GM21526 (cell line): ENCODE measurements around the gene NEMF.
"Not testable (repeated sequence)": the region's sequence is repeated elsewhere in the genome, so short reads cannot be mapped to it uniquely, and the experiment has no call there.

Experiments used
- ATAC-seq: cut with Tn5 transposase; IDR thresholded peaks from one replicate; pipeline ENCODE4 v1.9.1; 2021; ENCODE audit warnings: moderate library complexity; ENCODE audit not compliant: unreplicated experiment, low FRiP score

The NEMF gene

DNA sequence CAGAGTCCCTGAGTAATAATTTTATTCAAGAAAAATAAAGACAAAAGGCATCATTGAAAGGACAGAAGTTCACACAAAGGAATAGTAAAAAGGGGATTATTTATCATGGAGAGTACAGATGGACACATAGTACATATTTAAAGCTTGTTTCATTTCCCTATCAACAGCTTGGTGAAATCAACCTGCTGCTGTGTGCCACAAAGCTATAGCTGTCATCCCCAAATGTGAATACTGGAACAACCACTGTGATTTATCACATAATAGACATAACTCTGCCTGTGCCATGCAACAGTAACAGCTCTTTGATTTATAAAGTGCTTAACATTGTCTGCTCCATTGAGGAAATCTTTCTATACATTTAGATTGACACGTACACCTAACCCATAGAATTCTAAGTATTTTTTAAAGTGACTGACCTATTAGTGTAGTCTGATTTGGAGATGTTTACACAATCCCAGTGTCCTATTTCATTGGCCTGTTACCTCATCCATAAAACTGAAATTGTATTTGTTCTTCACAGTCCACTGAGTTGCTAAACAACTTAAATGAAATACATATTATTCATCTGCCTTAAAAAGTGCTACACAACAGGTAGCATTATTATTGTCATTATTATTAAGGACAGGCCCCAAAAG, 3.3 kb downstream of the NEMF start:
- ATAC-seq: no peak

DNA sequence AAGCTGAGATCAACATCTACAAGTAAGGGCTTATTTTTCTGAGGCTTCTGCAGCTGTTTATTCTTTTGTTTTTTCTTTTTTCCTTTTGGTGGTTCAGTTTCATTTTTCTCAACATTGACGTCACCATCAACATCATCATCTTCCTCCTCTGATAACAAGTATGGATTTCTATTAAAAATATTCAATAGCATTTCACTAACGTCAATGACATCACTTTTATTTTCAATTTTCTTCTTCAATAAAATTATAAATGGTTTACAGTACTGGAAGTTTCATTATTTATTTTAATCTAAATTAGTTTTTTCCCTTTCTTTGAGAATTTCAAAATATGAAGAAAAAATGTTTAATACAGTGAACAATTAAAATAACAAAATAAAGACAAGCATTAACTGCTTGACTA, 23.9 kb downstream of the NEMF start:
- ATAC-seq: no peak

DNA sequence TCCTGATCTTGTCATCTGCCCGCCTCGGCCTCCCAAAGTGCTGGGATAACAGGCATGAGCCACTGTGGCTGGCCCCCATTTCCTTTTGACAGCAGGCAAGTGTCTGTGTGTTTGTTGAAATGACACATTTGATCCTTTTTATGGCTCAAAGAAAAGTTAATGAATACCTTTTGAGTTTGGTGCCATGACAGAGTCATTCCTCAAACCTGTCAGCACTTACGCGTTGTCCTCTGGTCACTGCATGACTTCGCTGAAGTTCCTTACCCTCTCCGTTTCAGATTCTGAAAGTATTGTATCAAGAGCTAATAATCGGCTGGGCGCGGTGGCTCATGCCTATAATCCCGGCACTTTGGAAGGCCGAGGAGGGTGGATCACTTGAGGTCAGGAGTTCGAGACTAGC, 32.4 kb downstream of the NEMF start:
- no peak for ATAC-seq

DNA sequence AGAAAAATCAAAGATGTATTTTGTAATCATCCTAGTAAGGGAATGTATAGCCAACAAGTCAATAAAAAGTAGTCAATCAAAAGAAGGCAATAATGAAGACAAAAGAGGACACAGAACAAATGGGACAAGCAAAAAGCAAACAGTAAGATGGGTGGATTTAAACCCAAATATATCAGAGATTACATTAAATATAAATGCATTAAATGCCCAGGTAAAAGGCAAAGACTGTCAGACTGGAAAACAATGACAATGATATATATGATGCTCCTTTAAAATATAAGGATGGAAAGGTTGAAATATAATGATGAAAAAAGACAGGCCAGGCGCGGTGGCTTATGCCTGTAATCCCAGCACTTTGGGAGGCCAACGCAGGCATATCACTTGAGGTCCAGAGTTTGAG, 35.7 kb downstream of the NEMF start:
- no peak for ATAC-seq

DNA sequence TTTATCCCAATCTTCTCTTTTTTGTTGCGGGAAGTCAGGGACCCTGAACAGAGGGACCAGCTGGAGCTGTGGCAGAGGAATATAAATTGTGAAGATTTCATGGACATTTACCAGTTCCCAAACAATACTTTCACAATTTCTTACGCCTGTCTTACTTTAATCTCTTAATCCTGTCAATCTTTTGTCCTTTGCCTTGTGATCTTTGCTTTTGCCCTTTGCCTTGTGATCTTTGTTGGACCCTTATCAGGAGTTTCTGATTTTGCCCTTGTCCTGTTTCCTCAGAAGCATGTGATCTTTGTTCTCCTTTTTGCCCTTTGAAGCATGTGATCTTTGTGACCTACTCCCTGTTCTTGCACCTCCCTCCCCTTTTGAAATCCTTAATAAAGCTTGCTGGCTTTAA, 36.5 kb downstream of the NEMF start:
- not testable (repeated sequence) for ATAC-seq

DNA sequence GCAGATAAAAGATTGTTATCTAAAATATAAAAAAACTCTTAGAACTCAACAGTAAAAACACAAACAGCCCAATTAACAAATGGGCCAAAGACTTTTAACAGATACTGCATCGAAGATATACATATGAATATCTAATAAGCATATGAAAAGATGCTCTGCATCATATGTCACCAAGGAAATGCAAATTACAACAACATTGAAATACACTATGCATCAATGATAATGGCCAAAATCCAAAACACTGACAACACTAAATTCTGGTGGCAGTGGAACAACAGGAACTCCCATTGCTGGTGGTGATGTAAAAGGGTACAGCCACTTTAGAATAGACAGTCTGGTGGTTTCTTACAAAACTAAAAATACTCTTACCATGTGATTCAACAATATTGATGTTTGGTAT, 43.8 kb downstream of the NEMF start:
- ATAC-seq: no peak

DNA sequence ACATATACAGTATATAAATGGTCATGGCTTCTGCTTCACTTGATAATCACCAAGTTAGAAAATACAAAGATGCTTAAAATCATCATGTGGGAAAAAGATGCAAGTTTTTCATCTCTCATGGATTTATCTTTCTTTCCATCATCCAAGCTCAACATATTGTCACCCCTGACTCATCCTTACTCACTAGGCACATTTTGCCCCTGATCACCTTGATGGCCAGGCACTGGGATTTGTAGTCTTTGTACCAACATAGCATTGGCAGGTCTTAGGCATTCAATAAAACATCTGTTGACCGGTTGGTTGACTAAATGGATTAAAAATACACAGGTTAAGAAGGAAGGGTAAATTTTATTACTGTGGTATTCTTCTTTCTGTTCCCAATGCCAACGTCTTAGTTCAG, 56.6 kb downstream of the NEMF start:
- no peak for ATAC-seq

DNA sequence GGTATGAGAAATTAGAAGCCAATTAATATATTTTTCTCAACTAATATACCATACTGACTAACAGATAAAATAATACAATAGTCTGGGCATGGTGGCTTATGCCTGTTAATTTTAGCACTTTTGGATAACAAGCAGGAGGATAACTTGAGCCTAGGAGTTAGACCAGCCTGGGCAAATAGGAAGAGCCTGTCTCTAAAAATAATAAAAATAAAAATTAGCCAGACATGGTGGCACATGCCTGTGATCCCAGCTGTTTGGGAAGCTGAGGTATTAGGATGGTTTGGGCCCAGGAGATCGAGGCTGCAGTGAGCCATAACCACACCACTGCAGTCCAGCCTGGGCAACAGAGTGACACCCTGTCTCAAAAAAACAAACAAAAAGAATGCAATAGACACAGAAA, 60.0 kb downstream of the NEMF start:
- no peak for ATAC-seq

DNA sequence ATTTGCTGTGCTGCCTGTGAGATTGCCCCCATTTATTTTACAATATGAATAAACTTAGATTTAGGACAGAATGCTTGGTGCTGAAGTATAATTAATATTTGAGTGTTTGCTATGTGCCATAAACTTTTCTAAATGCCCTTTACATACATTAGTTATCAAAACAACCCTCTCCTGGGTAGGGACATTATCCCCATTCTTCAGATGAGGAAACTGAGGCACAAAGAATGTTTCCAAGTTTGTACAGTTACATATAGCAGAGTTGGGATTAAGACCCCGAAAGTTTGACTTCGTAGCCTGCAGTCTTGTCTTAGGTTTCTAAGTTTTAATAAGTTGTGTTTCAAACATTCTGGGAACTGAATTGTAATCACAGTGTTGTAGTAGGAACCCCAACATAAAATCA, 66.3 kb downstream of the NEMF start:
- ATAC-seq: no peak

DNA sequence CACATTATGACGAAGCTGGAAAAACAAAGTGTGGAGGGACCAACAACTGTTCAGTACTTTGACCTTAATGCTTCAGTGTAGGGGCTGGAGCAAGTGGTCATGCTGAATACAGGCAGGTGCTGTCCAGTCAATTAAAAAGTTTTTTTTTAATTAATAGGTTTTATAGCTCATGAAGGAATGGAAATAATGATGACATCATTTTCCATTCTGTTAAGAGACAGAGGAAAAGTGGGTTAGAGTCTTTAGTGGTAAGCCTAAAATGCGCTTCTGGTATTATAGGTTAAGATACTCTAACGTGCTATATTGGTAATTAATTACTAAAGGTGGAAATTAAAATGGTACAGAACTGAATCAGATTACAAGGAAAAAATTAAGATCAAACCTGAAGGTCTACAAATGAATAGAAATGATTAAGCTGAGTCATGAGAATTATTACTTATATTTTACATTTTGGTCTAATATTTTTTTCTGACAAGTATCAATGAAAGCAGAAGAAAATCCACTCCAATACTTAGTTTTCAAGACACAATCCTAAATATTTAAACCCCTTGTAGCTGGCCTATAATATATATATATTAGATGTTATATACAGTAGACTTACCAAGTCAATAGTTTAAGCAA, 69.1 kb downstream of the NEMF start:
- no peak for ATAC-seq

DNA sequence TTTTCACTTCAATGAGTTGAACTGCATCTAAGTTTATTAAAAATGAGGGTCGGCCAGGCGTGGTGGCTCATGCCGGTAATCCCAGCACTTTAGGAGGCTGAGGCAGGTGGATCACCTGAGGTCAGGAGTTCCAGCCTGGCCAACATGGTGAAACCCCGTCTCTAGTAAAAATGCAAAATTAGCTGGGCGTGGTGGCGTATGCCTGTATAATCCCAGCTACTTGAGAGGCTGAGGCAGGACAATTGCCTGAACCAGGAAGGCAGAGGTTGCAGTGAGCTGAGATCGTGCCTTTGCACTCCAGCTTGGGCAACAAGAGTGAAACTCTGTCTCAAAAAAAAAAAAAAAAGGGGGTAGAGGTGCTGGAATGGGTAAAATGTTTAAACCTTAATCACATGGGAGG, 71.5 kb downstream of the NEMF start:
- ATAC-seq: not testable (repeated sequence)

DNA sequence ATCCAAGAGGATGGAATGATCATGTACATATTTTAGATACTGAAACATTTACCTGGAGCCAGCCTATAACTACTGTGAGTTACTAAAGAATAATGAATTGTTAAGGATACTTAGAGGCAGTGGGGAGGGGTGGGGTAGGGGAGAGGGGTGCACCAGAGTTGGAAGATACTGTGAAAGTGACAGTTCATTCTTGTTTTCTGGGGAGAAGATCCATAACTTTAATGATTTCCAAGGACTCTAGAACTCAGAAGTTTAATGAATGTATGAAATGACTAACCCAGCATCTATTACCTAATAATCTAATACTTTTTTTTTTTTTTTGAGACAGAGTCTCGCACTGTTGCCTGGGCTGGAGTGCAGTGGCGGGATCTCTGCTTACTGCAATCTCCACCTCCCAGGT, 74.2 kb downstream of the NEMF start:
- no peak for ATAC-seq

DNA sequence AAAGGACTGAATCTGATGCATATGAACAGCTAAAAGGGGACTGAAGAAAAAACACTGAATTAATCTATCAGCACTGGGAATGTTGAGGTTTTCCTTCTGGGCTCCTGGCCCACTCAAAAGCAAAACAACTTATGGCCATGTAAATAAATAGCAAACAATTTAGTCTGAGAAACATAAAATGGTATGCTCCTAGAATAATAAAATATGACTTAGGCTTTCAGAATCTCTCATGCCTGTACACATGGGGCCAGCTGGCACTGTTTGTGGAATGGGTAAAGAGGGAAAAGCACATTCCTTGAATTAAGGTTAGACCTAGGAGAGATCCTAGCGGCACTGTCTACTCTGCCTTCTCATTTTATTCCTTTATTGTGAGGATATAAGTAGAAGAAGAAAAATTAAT, 78.5 kb downstream of the NEMF start:
- ATAC-seq: no peak

DNA sequence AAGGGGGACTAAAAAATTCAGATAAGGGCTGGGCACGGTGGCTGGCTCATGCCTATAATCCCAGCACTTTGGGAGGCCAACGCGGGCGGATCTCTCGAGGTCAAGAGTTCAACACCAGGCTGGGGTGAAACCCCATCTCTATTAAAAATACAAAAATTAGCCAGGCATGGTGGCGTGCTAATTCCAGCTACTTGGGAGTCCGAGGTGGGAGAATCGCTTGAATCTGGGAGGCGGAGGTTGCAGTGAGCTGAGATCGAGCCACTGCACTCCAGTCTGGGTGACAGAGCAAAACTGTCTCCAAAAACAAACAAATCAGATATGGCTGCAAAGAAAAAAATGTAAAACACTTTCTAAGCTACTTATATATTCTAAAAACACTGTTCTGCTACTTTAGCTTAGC, 80.9 kb downstream of the NEMF start:
- ATAC-seq: not testable (repeated sequence)

DNA sequence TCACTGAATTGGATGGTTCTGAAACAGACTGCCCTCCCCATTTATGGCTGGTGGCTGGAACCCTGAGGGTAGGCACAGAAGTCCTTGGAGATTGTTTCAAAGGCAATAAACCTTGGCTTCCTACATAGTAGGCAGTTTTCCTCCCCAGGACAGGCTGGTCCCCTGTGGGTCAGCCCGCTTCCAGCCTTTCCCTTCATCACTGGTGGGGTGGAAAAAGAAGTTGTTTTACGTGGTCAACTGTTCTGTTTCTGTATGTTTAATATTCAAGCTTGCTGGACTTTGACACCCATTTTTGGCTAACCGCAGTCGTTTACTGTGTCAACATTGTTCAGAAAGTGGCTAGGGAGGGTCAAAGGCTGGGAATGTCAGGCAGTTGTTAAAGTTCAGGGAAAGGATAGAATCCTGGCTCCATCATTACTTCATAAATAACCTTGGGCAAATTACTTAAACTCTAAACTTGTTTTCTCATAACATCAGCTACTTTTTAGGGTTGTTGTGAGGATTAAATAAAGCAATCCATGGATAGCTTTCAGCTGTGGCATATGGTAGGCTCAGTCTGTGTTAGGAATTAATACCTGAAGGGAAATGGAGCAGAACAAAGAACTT, 82.3 kb downstream of the NEMF start:
- ATAC-seq: no peak

DNA sequence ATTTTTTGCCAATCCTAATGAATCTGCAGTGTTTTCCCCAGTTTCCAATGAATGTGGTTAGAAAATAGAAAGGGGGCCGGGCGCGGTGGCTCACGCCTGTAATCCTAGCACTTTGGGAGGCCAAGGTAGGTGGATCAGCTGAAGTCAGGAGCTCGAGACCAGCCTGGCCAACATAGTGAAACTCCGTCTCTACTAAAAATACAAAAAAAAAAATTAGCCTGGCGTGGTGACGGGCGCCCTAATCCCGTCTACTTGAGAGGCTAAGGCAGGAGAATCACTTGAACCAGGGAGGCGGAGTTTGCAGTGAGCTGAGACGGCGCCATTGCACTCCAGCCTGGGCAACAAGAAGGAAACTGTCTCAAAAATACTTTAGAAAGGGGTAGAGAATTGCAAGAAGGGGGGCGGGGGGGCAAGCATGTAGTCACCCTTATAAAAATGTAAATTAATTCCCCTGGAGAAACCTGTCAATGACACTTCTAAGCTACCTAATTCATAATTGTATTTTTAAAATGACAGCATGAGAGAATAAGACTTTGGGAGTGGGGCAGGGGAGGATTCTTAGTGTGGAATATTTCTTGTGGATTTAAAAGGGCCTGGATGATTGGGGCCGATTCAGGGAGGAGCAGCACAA, 82.9 kb downstream of the NEMF start:
- ATAC-seq: no peak

DNA sequence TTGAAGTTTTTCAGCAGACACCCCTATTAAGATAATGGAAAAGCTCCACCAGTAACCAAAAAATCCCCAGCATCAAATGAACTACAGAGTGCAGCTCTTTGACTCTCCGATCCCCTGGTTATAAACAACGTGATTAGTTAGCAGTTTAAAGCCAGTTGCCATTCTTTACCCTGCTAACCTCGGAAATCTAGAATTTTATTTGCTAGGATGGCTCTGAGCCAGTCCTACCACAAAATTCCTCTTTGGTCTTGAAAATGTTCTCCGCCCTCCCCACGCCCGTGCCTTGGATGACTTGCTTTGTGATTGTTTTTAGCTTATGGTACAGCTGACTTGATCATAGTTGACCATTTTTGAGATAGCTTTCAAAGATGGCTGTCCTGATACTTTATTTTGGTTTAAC, 83.4 kb downstream of the NEMF start:
- no peak for ATAC-seq

DNA sequence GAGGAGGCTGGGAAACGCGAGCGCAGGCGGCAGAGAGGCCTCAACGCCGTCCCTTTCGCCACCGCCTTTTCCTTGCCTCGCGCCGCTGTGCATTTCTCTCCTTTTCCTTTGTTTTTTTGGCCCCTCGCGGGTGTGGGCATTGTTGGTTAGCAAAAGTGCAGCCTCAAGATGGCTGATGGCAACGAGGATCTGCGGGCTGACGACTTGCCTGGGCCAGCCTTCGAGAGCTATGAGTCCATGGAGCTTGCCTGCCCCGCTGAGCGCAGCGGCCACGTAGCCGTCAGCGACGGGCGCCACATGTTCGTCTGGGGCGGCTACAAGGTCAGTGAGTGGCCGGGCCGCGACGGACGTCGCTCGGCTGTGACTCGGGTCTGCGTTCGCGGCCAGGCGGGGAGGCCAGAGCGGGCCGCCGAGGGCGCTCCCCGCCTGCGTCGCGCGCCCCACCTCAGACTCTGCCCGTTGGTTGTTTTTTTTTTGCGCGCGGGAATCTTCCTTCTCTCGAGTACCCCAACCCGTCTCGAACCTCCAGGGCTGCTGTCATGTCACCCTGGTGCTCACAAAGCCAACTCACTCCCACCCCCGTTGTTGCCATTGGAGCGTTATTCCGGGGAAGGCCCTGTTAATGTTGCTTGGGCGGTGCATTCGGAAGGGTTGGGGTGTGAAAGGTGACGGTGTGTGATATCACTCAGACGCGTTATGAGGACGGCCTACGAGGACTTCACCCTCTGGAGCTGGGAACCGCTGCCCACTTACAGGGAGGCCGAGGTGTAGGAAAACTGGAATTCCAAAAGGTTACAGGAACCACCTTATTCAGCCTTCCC, 84.1 kb downstream of the NEMF start:
- peak; percentile 33 for ATAC-seq

DNA sequence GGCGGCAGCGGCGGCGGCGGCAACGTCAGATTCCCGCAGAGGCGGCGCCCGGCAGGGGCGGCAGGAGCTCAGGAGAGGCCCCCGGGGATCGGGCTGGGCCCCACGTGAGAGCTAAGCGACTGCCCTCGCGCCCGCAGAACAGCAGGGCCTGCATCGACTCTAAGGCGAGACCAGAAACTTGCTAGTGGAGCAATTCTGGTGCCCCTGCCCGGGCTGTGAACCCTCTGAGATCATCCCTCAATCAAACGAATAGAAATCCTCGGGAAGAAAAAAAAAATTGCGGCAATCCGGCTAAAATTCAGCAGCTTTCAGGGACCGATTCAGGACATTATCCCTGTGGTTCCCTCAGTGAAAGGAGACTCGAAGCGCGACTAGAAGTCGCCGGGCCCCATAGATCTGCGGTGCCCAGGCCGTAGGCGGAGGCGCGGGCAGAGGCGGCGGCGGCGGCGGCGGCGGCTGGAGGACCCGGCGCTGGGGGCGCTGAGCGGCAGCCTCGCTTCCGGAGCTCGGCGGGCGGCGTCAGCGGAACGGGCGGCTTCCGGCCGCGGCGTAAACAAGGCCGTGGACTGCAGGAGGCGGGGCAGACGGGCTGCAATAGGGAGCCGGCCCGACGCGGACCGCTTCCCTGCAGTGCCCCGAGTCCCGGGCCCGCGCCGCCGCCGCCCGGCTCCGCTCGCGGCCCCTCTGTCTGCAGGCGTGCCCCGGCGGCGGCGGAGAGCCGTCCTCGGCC, 84.9 kb downstream of the NEMF start, which contains the start of gene KLHDC2:
KLHDC2 (plus strand) TSS at position 583 of the 730 bp plus-strand sequence. CDS start 316 bp downstream, outside the sequence.
- ATAC-seq: peak; percentile 91

DNA sequence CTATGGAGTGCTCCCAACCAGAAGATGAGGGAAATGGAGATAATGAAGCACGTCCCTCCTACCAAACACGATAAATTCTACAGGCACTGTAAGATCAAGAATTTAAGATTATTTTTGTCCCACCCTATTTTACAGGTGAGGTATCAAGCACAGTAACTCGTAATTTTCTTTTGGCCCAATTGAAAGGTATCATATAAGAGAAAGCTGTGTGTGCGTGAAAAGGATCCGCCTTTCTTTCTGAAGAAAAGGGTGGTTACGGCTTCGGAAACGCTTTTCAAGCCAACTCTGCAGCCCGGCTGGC, 85.4 kb downstream of the NEMF start:
- no peak for ATAC-seq
